HCT116 (cell line): Measurements from ENCODE around the gene PTPN2. TPM values are rescaled to one million over a fixed set of nuclear protein-coding genes. Genes with fewer than 3 reads are reported as not detected.

ENCODE experiments used
- ATAC-seq: fragments of 200-7000 bp; cut with Tn5 transposase; 2 replicates; pipeline ENCODE4 v1.9.1; 2020; ENCODE audit warnings: mild to moderate bottlenecking, moderate library complexity
- BruUV-seq: library from RNA; stranded (reverse); fragments of 400-500 nt; replicated peaks from 2 replicates; lab custom pipeline; 2021; lab: Mats Ljungman, UMichigan
- CTCF ChIA-PET: fragments of 300-600 bp; sonication (Branson Sonifier 250); formaldehyde crosslinking; loops from one replicate; lab custom pipeline; 2021; ENCODE audit warnings: antibody characterized with exemption; lab: Charles Lee
- POLR2A ChIA-PET: fragments of 300-600, 350-600 bp; sonication (Branson Sonifier 250); formaldehyde crosslinking; loops from one replicate; lab custom pipeline; 2021; ENCODE audit warnings: antibody characterized with exemption; lab: Charles Lee
- RAD21 ChIA-PET, 2 experiments: fragments of 300-600 bp; sonication (Branson Sonifier 250); formaldehyde crosslinking; loops; one replicate each; lab custom pipeline; 2023; ENCODE audit warnings: low total read pairs in 2 of 2; ENCODE audit not compliant: uncharacterized antibody in 2 of 2, unreplicated experiment in 2 of 2, low non-redundant PET in 1 of 2; lab: Charles Lee
- DNase-seq: peaks from one replicate; pipeline ENCODE4 v3.0.0-alpha.2; 2010; ENCODE audit warnings: low read depth, low spot score
- H2AFZ ChIP-seq: fragments of 200-600 bp; shearing (Covaris generic), sonication (generic); 2 replicates; pipeline ENCODE4 v1.6.1; 2017; ENCODE audit warnings: low read depth, mixed run types, mixed read lengths, antibody characterized with exemption, low read length; ENCODE audit not compliant: poor library complexity, severe bottlenecking
- H3K27ac ChIP-seq: 2 replicates; pipeline ENCODE4 v1.5.1; 2012; ENCODE audit warnings: low read depth, low read length
- H3K27me3 ChIP-seq: fragments of 200-600 bp; sonication (generic); 2 replicates; pipeline ENCODE4 v1.6.1; 2016; ENCODE audit warnings: mixed run types, low read length, mixed read lengths; ENCODE audit not compliant: insufficient read depth
- H3K36me3 ChIP-seq, 2 experiments: fragments of 200-500 bp in 1 of 2; fragments of 200-600 bp in 1 of 2; sonication (Bioruptor generic) in 1 of 2; sonication (generic) in 1 of 2; 2 replicates each; pipeline versions ENCODE4 v1.5.1 to v1.6.1; 2014 to 2016; ENCODE audit warnings: low read length in 2 of 2, inconsistent platforms in 1 of 2, mixed read lengths in 1 of 2, mixed run types in 1 of 2; ENCODE audit not compliant: insufficient read depth in 2 of 2, control insufficient read depth in 1 of 2
- H3K4me1 ChIP-seq, 2 experiments: fragments of 200-600 bp in 1 of 2; sonication (generic) in 1 of 2; 2 replicates each; pipeline versions ENCODE4 v1.5.1 to v1.6.1; 2012 to 2017; ENCODE audit warnings: low read length in 2 of 2, inconsistent platforms in 1 of 2, mild to moderate bottlenecking in 1 of 2, mixed read lengths in 1 of 2, mixed run types in 1 of 2, moderate library complexity in 1 of 2; ENCODE audit not compliant: insufficient read depth in 2 of 2, control insufficient read depth in 1 of 2
- H3K4me2 ChIP-seq: fragments of 200-600 bp; sonication (generic); 2 replicates; pipeline ENCODE4 v1.6.1; 2017; ENCODE audit warnings: mixed run types, low read length, mixed read lengths
- H3K4me3 ChIP-seq, 2 experiments: fragments of 200-600 bp in 1 of 2; sonication (generic) in 1 of 2; replicated peaks in 1 of 2; 2 replicates each; pipeline ENCODE4 v1.5.1; 2011 to 2016; ENCODE audit warnings: low read length in 2 of 2, control low read depth in 1 of 2, low read depth in 1 of 2, mild to moderate bottlenecking in 1 of 2, mixed read lengths in 1 of 2, mixed run types in 1 of 2
- H3K79me2 ChIP-seq: fragments of 200-600 bp; sonication (generic); 2 replicates; pipeline ENCODE4 v1.6.1; 2017; ENCODE audit warnings: mild to moderate bottlenecking, mixed run types, low read length, moderate library complexity, mixed read lengths; ENCODE audit not compliant: insufficient read depth
- H3K9ac ChIP-seq: fragments of 200-600 bp; sonication (generic); 2 replicates; pipeline ENCODE4 v1.6.1; 2016; ENCODE audit warnings: low read length, mixed read lengths
- H3K9me2 ChIP-seq: fragments of 200-600 bp; sonication (generic), shearing (Covaris generic); 2 replicates; pipeline ENCODE4 v1.6.1; 2017; ENCODE audit warnings: mixed run types, mild to moderate bottlenecking, moderate library complexity; ENCODE audit not compliant: insufficient read depth
- H3K9me3 ChIP-seq, 2 experiments: fragments of 200-500 bp in 1 of 2; fragments of 200-600 bp in 1 of 2; sonication (Bioruptor generic) in 1 of 2; sonication (generic) in 1 of 2; 2 replicates each; pipeline ENCODE4 v1.6.1; 2014 to 2017; ENCODE audit warnings: low read length in 2 of 2, mixed read lengths in 2 of 2, inconsistent platforms in 1 of 2, low read depth in 1 of 2, mild to moderate bottlenecking in 1 of 2, mixed run types in 1 of 2, moderate library complexity in 1 of 2; ENCODE audit not compliant: control insufficient read depth in 1 of 2, insufficient read depth in 1 of 2
- H4K20me1 ChIP-seq: fragments of 200-600 bp; sonication (generic), shearing (Covaris generic); 2 replicates; pipeline ENCODE4 v1.6.1; 2017; ENCODE audit warnings: mixed run types, mild to moderate bottlenecking, moderate library complexity; ENCODE audit not compliant: insufficient read depth
- CBX3 ChIP-seq: IDR thresholded peaks from 2 replicates; pipeline ENCODE4 v1.6.1; 2012; ENCODE audit warnings: low read depth
- EGR1 ChIP-seq: IDR thresholded peaks from 2 replicates; pipeline ENCODE4 v1.6.1; 2012; ENCODE audit warnings: low read depth
- ELF1 ChIP-seq: IDR thresholded peaks from 2 replicates; pipeline ENCODE4 v1.6.1; 2012; ENCODE audit warnings: low read depth, borderline replicate concordance
- EZH2 ChIP-seq: fragments of 200-600 bp; sonication (generic); IDR thresholded peaks from 2 replicates; pipeline ENCODE4 v1.6.1; 2017; ENCODE audit warnings: antibody characterized with exemption, mixed run types
- EZH2phosphoT487 ChIP-seq: fragments of 200-600 bp; IDR thresholded peaks from 2 replicates; pipeline ENCODE4 v1.6.1; 2018; ENCODE audit warnings: antibody characterized with exemption, borderline replicate concordance
- FOSL1 ChIP-seq: IDR thresholded peaks from 2 replicates; pipeline ENCODE4 v1.6.1; 2012; ENCODE audit warnings: low read depth
- JUND ChIP-seq: IDR thresholded peaks from 2 replicates; pipeline ENCODE4 v1.6.1; 2012
- POLR2A ChIP-seq: IDR thresholded peaks from 2 replicates; pipeline ENCODE4 v1.7.0; 2011; ENCODE audit warnings: borderline replicate concordance; ENCODE audit not compliant: insufficient read depth, insufficient read length; ENCODE audit errors: extremely low read depth
- POLR2AphosphoS5 ChIP-seq: IDR thresholded peaks from 2 replicates; pipeline ENCODE4 v1.6.1; 2011; ENCODE audit warnings: mild to moderate bottlenecking, low read depth, low read length, moderate library complexity
- RAD21 ChIP-seq: IDR thresholded peaks from 2 replicates; pipeline ENCODE4 v1.6.1; 2012; ENCODE audit warnings: low read depth, mild to moderate bottlenecking
- SIN3A ChIP-seq: IDR thresholded peaks from 2 replicates; pipeline ENCODE4 v1.6.1; 2012; ENCODE audit warnings: low read depth
- SP1 ChIP-seq: IDR thresholded peaks from 2 replicates; pipeline ENCODE4 v1.6.1; 2012; ENCODE audit warnings: low read depth
- SRF ChIP-seq: IDR thresholded peaks from 2 replicates; pipeline ENCODE4 v1.6.1; 2012; ENCODE audit warnings: low read depth
- YY1 ChIP-seq: IDR thresholded peaks from 2 replicates; pipeline ENCODE4 v1.6.1; 2011; ENCODE audit warnings: low read length, low read depth, moderate library complexity, mild to moderate bottlenecking; ENCODE audit not compliant: insufficient replicate concordance; ENCODE audit errors: extremely low read depth
- ZFX ChIP-seq: fragments of 450-650 bp; IDR thresholded peaks from 2 replicates; pipeline ENCODE4 v1.6.1; 2017
- ZNF274 ChIP-seq: fragments of 200-500 bp; sonication (Bioruptor generic); IDR thresholded peaks from 2 replicates; pipeline ENCODE4 v1.6.1; 2014; ENCODE audit warnings: mild to moderate bottlenecking, low read depth, low read length, inconsistent platforms
- intact Hi-C: fragments of 100-400 bp; cut with micrococcal nuclease; formaldehyde crosslinking; loops from 2 replicates; pipeline ENCODE4 v1.10.0; 2022
- total RNA-seq: library from RNA; stranded (reverse); gene quantifications from one replicate; pipeline ENCODE4 v1.2.1, GENCODE V29; 2021; ENCODE audit not compliant: unreplicated experiment
- TF ChIP-seq, protein P1 (sequence below): IDR thresholded peaks from 2 replicates; pipeline ENCODE4 v1.6.1; 2012
- TF ChIP-seq, protein P2 (sequence below): IDR thresholded peaks from 2 replicates; pipeline ENCODE4 v1.6.1; 2011; ENCODE audit warnings: mild to moderate bottlenecking, low read length, moderate library complexity; ENCODE audit not compliant: insufficient replicate concordance; ENCODE audit errors: extremely low read depth
- TF ChIP-seq, protein P3 (sequence below): IDR thresholded peaks from 2 replicates; pipeline ENCODE4 v1.6.1; 2012; ENCODE audit warnings: low read depth
- TF ChIP-seq, protein P4 (sequence below): IDR thresholded peaks from 2 replicates; pipeline ENCODE4 v1.6.1; 2012

Gene PTPN2
- total RNA-seq, 1 experiment from 2014 or later: 50.3 TPM

DNA sequence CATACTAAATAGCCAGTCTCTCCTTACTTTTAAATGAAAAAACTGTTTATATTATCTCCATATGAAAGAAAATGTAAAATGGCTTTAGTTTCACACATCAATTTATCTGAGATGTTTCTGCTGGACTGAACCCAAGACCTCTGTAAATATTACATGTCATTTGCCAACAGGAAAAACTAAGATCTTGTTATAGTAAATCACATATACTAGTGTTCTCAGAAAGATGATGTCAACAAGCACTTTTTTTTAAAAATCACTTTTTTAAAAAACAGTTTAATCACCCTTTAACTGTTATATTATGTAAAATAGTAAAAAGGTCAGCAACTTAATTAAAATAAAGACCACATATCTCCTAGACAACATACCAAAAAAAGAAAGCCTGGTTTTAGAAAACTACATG lies 46.3 kb downstream of the PTPN2 start:
- Histone ChIP-seq H3K4me1 (peaks cover 9% of the 10 kb centered on the region in 2 experiments), H3K9me2 (no peaks in the 10 kb centered on the region), H3K36me3 (0 out of 4 replicates have a peak, but pooled peaks cover 0 to 2% of the 10 kb centered on the region in 2 experiments), H3K27ac (no peak overlapping the region), H3K4me2 (0 out of 2 replicates have a peak overlapping the region, but pooled peaks have one; percentile 34), H3K4me3 (no peak overlapping the region), H4K20me1 (peaks cover 4% of the 10 kb centered on the region; the same call in 1 of the 2 replicates), H2AFZ (no peak overlapping the region), H3K9ac (no peak overlapping the region), H3K9me3 (no peaks in the 10 kb centered on the region), H3K79me2 (peaks cover 42% of the 10 kb centered on the region), H3K27me3 (no peaks in the 10 kb centered on the region)
- TF ChIP-seq EGR1 (no peak), SP1 (no peak), JUND (no peak), ZFX (no peak), YY1 (no peak), EZH2 (no peak), CBX3 (no peak), EZH2phosphoT487 (no peak), POLR2A (no peak), FOSL1 (no peak), RAD21 (no peak), SIN3A (no peak), SRF (no peak), ELF1 (no peak), POLR2AphosphoS5 (no peak), ZNF274 (no peak)
- TF ChIP-seq, protein P1, sequence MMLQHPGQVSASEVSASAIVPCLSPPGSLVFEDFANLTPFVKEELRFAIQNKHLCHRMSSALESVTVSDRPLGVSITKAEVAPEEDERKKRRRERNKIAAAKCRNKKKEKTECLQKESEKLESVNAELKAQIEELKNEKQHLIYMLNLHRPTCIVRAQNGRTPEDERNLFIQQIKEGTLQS: no peak
- TF ChIP-seq, protein P2, sequence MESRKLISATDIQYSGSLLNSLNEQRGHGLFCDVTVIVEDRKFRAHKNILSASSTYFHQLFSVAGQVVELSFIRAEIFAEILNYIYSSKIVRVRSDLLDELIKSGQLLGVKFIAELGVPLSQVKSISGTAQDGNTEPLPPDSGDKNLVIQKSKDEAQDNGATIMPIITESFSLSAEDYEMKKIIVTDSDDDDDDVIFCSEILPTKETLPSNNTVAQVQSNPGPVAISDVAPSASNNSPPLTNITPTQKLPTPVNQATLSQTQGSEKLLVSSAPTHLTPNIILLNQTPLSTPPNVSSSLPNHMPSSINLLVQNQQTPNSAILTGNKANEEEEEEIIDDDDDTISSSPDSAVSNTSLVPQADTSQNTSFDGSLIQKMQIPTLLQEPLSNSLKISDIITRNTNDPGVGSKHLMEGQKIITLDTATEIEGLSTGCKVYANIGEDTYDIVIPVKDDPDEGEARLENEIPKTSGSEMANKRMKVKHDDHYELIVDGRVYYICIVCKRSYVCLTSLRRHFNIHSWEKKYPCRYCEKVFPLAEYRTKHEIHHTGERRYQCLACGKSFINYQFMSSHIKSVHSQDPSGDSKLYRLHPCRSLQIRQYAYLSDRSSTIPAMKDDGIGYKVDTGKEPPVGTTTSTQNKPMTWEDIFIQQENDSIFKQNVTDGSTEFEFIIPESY: no peak
- TF ChIP-seq, protein P3, sequence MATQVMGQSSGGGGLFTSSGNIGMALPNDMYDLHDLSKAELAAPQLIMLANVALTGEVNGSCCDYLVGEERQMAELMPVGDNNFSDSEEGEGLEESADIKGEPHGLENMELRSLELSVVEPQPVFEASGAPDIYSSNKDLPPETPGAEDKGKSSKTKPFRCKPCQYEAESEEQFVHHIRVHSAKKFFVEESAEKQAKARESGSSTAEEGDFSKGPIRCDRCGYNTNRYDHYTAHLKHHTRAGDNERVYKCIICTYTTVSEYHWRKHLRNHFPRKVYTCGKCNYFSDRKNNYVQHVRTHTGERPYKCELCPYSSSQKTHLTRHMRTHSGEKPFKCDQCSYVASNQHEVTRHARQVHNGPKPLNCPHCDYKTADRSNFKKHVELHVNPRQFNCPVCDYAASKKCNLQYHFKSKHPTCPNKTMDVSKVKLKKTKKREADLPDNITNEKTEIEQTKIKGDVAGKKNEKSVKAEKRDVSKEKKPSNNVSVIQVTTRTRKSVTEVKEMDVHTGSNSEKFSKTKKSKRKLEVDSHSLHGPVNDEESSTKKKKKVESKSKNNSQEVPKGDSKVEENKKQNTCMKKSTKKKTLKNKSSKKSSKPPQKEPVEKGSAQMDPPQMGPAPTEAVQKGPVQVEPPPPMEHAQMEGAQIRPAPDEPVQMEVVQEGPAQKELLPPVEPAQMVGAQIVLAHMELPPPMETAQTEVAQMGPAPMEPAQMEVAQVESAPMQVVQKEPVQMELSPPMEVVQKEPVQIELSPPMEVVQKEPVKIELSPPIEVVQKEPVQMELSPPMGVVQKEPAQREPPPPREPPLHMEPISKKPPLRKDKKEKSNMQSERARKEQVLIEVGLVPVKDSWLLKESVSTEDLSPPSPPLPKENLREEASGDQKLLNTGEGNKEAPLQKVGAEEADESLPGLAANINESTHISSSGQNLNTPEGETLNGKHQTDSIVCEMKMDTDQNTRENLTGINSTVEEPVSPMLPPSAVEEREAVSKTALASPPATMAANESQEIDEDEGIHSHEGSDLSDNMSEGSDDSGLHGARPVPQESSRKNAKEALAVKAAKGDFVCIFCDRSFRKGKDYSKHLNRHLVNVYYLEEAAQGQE: no peak
- TF ChIP-seq, protein P4, sequence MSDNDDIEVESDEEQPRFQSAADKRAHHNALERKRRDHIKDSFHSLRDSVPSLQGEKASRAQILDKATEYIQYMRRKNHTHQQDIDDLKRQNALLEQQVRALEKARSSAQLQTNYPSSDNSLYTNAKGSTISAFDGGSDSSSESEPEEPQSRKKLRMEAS: no peak
- intact Hi-C loops: no loop called here
- no peak for ATAC-seq
- RAD21 ChIA-PET: no interaction called here
- no TSS peak for BruUV-seq
- CTCF ChIA-PET: no interaction called here
- no peak for DNase-seq
- POLR2A ChIA-PET: no interaction called here
